Endothelial cell of umbilical vein (primary cell): ENCODE measurements around the gene COQ8B.

Source experiments
- CTCF ChIP-seq, 2 donors: IDR thresholded peaks; 1 replicate in 1 of 2; 2 replicates in 1 of 2; pipeline ENCODE4 v1.5.1; 2011; ENCODE audit warnings: low read length in 2 of 2, mild to moderate bottlenecking in 2 of 2, moderate library complexity in 2 of 2, control low read depth in 1 of 2, inconsistent platforms in 1 of 2, low read depth in 1 of 2; ENCODE audit not compliant: insufficient read depth in 1 of 2; ENCODE audit errors: extremely low read depth in 1 of 2
- EZH2 ChIP-seq: IDR thresholded peaks from 2 replicates; pipeline ENCODE4 v1.6.1; 2012; ENCODE audit warnings: borderline replicate concordance, low read depth, mild to moderate bottlenecking, moderate library complexity, low read length, inconsistent platforms; ENCODE audit not compliant: severe bottlenecking
- FOS ChIP-seq: IDR thresholded peaks from 2 replicates; pipeline ENCODE4 v1.6.1; 2011; ENCODE audit warnings: mild to moderate bottlenecking, low read length, moderate library complexity, borderline replicate concordance; ENCODE audit not compliant: insufficient read depth
- POLR2A ChIP-seq: IDR thresholded peaks from 2 replicates; pipeline ENCODE4 v1.6.1; 2012; ENCODE audit warnings: low read depth, mild to moderate bottlenecking, control low read depth, low read length
- POLR2AphosphoS5 ChIP-seq: IDR thresholded peaks from 2 replicates; pipeline ENCODE4 v1.6.1; 2012; ENCODE audit warnings: low read depth, mild to moderate bottlenecking, control low read depth, low read length, moderate library complexity; ENCODE audit not compliant: insufficient read depth

- TF ChIP-seq POLR2A: no peak
- TF ChIP-seq EZH2: no peak
- TF ChIP-seq CTCF (IDR thresholded peaks at IDR 0.05; ENCODE audit: extremely low read depth in 1 of 2, insufficient read depth in 1 of 2, low read depth in 1 of 2, low read length in 2 of 2): no peak
- TF ChIP-seq POLR2AphosphoS5: no peak
- no peak for TF ChIP-seq FOS
These were observed 29.7 kb downstream of the COQ8B start for GRCh38 chr19:40686882-40687524.
